Measurements from ENCODE around the gene MACC1.

The MACC1 gene

GRCh38 chr7:20225384-20225783 lies 8.2 kb upstream of the MACC1 start:
- DNase-seq (ENCODE audit: extremely low read depth, low read depth): no peak
- no peak overlapping the region for H3K4me3 ChIP-seq (replicated peaks; ENCODE audit: low read depth, low read length)
- no peak for TF ChIP-seq CTCF (IDR thresholded peaks at IDR 0.05; ENCODE audit: low read depth, low read length, missing control alignments)

- DNase-seq (ENCODE audit: extremely low read depth, low read depth): no peak
- no peak overlapping the region for H3K4me3 ChIP-seq (replicated peaks; ENCODE audit: low read depth, low read length)
- TF ChIP-seq CTCF (IDR thresholded peaks at IDR 0.05; ENCODE audit: low read depth, low read length, missing control alignments): no peak
Measured at GRCh38 chr7:20224025-20224424, 6.8 kb upstream of the MACC1 start.

DNA sequence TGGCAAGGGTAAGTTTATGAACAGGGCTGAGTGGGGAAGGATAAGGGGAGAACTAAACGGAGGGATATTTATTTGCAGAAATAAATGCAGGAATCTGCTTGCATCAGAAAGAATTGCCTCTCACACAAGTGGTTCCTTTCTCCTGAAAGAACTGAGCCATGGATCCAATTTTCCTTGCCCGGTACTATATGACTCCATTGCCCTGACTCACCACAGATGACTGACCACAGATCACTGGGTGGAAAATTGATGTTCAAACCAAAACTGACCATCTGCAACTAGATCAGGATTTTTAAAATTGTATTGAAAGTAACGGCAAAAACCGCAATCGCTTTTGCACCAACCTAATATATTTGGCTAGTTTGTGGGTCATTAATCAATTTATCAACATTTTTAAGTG lies 6.2 kb upstream of the MACC1 start:
- TF ChIP-seq CTCF (IDR thresholded peaks at IDR 0.05; ENCODE audit: low read depth, low read length, missing control alignments): no peak
- DNase-seq (ENCODE audit: extremely low read depth, low read depth): no peak
- no peak overlapping the region for H3K4me3 ChIP-seq (replicated peaks; ENCODE audit: low read depth, low read length)

GRCh38 chr7:20222219-20222828 lies 5.1 kb upstream of the MACC1 start:
- DNase-seq (ENCODE audit: extremely low read depth, low read depth): no peak
- H3K4me3 ChIP-seq (replicated peaks; ENCODE audit: low read depth, low read length): no peak overlapping the region
- TF ChIP-seq CTCF (IDR thresholded peaks at IDR 0.05; ENCODE audit: low read depth, low read length, missing control alignments): no peak

DNA sequence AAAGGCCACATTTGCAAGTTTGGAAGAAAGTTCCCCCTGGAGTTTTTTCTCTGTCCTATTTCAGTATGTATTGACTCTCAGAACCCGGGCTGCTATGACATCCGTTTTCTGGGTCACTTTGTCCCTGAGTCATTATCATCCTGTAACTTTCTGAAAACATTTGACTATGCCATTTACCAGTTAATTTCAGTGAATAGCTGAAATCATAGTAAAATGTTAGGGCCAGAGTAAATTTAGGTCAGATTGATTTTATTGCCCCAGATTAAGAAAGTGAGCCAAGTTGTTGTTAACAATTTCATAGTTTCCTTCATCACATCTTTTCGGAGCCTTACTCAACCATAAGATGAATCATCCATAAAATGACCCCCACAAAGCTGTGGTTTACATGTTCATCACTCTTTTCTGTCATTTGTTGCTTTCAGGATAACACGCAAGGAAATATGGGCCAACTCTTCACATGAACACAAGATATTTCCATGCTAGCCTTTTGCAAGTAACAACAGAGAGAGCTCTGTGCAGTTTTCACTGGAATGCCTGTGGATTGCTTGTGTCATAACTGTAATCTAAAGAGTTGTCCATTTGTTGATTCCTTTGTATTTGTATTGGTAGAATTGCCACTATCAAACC lies 3.9 kb upstream of the MACC1 start:
- DNase-seq (ENCODE audit: extremely low read depth, low read depth): peak; percentile 40
- TF ChIP-seq CTCF (IDR thresholded peaks at IDR 0.05; ENCODE audit: low read depth, low read length, missing control alignments): no peak
- H3K4me3 ChIP-seq (replicated peaks; ENCODE audit: low read depth, low read length): no peak overlapping the region

GRCh38 chr7:20220293-20220761 lies 3.1 kb upstream of the MACC1 start:
- DNase-seq (ENCODE audit: extremely low read depth, low read depth): no peak
- TF ChIP-seq CTCF (IDR thresholded peaks at IDR 0.05; ENCODE audit: low read depth, low read length, missing control alignments): no peak
- no peak overlapping the region for H3K4me3 ChIP-seq (replicated peaks; ENCODE audit: low read depth, low read length)
